Adrenal gland (tissue), 12 donors: ENCODE results near the gene RRP1. TPM values are rescaled to one million over a fixed set of nuclear protein-coding genes. Genes with fewer than 3 reads are reported as not detected.

Source experiments
- DNase-seq, 7 donors: peaks; one replicate each; pipeline ENCODE4 v3.0.0-alpha.2; 2019 to 2020
- H3K27ac ChIP-seq, 5 donors: fragments of 200-600 bp; sonication (generic) in 4 of 5; 1 replicate in 3 of 5; 2 replicates in 2 of 5; pipeline versions ENCODE4 v1.5.1 to v1.8.0; 2016 to 2020; ENCODE audit warnings: mild to moderate bottlenecking in 1 of 5
- H3K27me3 ChIP-seq: fragments of 200-600 bp; 2 replicates; pipeline ENCODE4 v1.8.0; 2021
- H3K36me3 ChIP-seq, 2 donors: fragments of 200-600 bp; replicated peaks in 1 of 2; 1 replicate in 1 of 2; 2 replicates in 1 of 2; pipeline versions ENCODE4 v1.5.1 to v1.8.0; 2018 to 2022
- H3K4me1 ChIP-seq, 2 donors: fragments of 200-600 bp; replicated peaks in 1 of 2; 1 replicate in 1 of 2; 2 replicates in 1 of 2; pipeline versions ENCODE4 v1.5.1 to v1.8.0; 2018 to 2021
- H3K4me3 ChIP-seq, 4 donors: fragments of 200-600 bp; sonication (generic) in 3 of 4; one replicate each; pipeline ENCODE4 v1.5.1; 2016 to 2018
- H3K9me3 ChIP-seq, 3 donors: fragments of 200-600 bp; sonication (generic) in 1 of 3; replicated peaks in 1 of 3; 1 replicate in 2 of 3; 2 replicates in 1 of 3; pipeline versions ENCODE4 v1.5.1 to v1.8.0; 2016 to 2021
- POLR2A ChIP-seq, 2 donors: fragments of 450-650 bp; IDR thresholded peaks; one replicate each; pipeline ENCODE4 v1.6.1; 2017; ENCODE audit warnings: antibody characterized with exemption in 2 of 2, mild to moderate bottlenecking in 2 of 2, moderate library complexity in 1 of 2
- WGBS, 4 donors: extraction: QIAGEN DNeasy Blood & Tissue Kit in 2 of 4; methylation state at CpG; one replicate each; pipeline versions ENCODE4 v1.1.5 to v1.1.7; 2013 to 2017; 5-methylcytosine and 5-hydroxymethylcytosine counted together
- intact Hi-C, 2 donors: fragments of 100-400 bp; cut with DNase I; formaldehyde crosslinking; loops; one replicate each; pipeline versions ENCODE4 v1.14.1 to v1.15.0; 2022 to 2023
- polyA plus RNA-seq, 3 donors: library from polyadenylated mRNA; stranded (reverse); fragments of 200-250 nt in 2 of 3; fragments of 350-450 nt in 1 of 3; fragmentation: Illumina TruSeq in 1 of 3; extraction: RNeasy Lipid Tissue Mini Kit (QIAGEN cat#74804) in 1 of 3; gene quantifications; one replicate each; pipeline ENCODE4 v1.2.3, GENCODE V29; 2013 to 2014
- total RNA-seq, 9 donors: library from RNA; depleted of rRNA in 4 of 9; stranded (reverse); fragments of >200 nt in 4 of 9; fragments of 120-200 nt in 1 of 9; fragmentation: NEBNext Ultra II Directional in 1 of 9; extraction: Animal tissue kit (Norgen Biotek cat#: 25700) in 1 of 9; gene quantifications; one replicate each; pipeline versions ENCODE4 v1.1.0 to v1.2.4, GENCODE V29; 2013 to 2023
- TF ChIP-seq, protein P1 (sequence below), 6 experiments: fragments of 450-650 bp in 4 of 6; fragments of 200-600 bp in 2 of 6; sonication (generic) in 1 of 6; IDR thresholded peaks; 1 replicate in 5 of 6; 2 replicates in 1 of 6; pipeline versions ENCODE4 v1.5.1 to v1.8.0; 2016 to 2021; ENCODE audit warnings: antibody characterized with exemption in 6 of 6, mild to moderate bottlenecking in 2 of 6, moderate library complexity in 1 of 6
- donor health status: healthy with polysubstance abuse.
- donor health status: Bipolar disorder and iron deficiency.
- donor health status: DM: yes; HTN: yes; CAD: no.
- donor health status: DM: no; HTN: no; CAD: no.
- donor health status: DM: no; HTN: no; CAD: no.
- donor health status: DM: yes; HTN: yes; CAD: no.

RRP1 gene
- total and polyA plus RNA-seq, 12 donors: 12.8 to 29.8 (median 19.8) TPM

DNA sequence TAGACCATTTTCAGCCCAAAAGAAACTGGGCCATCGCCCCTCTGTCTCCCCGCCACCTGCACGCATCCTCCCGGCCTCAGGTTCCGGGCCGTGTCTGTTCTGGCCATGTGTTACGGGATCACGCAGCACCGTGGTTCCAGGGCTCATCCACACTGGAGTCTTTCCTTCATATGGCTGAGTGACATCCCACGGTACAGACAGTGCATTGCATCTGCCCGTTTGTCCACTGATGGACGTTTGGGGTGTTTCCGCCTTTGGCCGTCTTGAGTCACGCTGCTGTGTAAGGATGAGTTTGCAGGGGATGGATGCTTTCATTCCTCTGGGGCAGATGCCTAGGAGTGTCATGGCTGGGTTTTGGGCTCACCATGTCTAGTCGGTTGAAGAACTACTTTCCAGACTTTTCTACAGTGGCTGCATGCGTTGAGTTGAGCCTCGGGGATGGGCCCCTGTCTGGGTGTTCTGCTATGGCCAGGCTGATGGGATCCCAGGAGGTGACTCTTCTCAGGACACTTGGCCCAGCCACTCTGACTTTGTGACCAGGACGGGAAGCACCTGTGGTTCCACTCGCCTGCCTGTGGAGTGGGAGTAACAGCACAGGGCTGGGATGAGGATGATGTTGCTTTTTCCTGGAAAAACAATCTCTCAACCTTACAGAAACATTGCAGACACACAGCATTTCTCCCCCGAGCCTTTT is 16.8 kb downstream of the RRP1 start:
- Histone ChIP-seq H3K36me3 (peaks cover 0 to 28% of the 10 kb centered on the region in 2 donors), H3K27ac (no peak overlapping the region), H3K4me3 (no peak overlapping the region), H3K27me3 (no peaks in the 10 kb centered on the region), H3K9me3 (no peaks in the 10 kb centered on the region), H3K4me1 (peaks cover 0 to 6% of the 10 kb centered on the region in 2 donors)
- DNase-seq: no peak
- no peak for TF ChIP-seq POLR2A (IDR thresholded peaks at IDR 0.05)
- 87 to 92% (median 90%) methylated on average over 19 to 21 of the region's 21 CpGs for WGBS, 4 donors
- intact Hi-C loops: loop anchor here in 1 of 2 donors (10.0 kb wide), 1 partner anchor 139 kb away; no protein-coding TSS in a partner anchor

DNA sequence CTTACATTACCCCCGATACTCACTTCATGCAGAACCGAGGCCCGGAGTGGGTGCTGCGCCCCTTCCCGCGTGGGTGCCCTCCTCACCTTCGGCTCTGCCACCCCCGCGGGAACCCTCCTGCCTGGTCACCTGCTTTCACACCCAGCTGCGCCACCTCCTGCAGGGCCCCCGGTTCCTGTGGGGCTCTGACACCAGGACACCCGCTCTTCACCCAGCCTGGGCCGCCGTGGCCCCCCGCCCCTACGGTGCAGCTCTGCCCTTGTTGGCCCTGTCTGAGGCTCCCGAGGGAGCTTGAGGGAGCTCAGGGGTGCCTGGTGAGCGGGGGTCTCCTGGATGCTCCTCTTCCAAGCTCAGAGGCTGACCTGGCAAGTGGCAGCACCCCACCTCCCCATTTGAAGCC is 19.0 kb downstream of the RRP1 start:
- TF ChIP-seq, protein P1, sequence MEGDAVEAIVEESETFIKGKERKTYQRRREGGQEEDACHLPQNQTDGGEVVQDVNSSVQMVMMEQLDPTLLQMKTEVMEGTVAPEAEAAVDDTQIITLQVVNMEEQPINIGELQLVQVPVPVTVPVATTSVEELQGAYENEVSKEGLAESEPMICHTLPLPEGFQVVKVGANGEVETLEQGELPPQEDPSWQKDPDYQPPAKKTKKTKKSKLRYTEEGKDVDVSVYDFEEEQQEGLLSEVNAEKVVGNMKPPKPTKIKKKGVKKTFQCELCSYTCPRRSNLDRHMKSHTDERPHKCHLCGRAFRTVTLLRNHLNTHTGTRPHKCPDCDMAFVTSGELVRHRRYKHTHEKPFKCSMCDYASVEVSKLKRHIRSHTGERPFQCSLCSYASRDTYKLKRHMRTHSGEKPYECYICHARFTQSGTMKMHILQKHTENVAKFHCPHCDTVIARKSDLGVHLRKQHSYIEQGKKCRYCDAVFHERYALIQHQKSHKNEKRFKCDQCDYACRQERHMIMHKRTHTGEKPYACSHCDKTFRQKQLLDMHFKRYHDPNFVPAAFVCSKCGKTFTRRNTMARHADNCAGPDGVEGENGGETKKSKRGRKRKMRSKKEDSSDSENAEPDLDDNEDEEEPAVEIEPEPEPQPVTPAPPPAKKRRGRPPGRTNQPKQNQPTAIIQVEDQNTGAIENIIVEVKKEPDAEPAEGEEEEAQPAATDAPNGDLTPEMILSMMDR (IDR thresholded peaks at IDR 0.05): no peak
- no peak for TF ChIP-seq POLR2A (IDR thresholded peaks at IDR 0.05)
- DNase-seq: no peak
- WGBS, 4 donors: 81 to 97% (median 85%) methylated on average over 11 to 18 of the region's 18 CpGs
- Histone ChIP-seq H3K4me1 (peaks cover 0 to 13% of the 10 kb centered on the region in 2 donors), H3K27ac (no peak overlapping the region), H3K27me3 (no peaks in the 10 kb centered on the region), H3K4me3 (no peak overlapping the region), H3K36me3 (peaks cover 0 to 8% of the 10 kb centered on the region in 2 donors), H3K9me3 (no peaks in the 10 kb centered on the region)
- intact Hi-C loops: loop anchor here in 1 of 2 donors (10.0 kb wide), 1 partner anchor 136 kb away; no protein-coding TSS in a partner anchor

DNA sequence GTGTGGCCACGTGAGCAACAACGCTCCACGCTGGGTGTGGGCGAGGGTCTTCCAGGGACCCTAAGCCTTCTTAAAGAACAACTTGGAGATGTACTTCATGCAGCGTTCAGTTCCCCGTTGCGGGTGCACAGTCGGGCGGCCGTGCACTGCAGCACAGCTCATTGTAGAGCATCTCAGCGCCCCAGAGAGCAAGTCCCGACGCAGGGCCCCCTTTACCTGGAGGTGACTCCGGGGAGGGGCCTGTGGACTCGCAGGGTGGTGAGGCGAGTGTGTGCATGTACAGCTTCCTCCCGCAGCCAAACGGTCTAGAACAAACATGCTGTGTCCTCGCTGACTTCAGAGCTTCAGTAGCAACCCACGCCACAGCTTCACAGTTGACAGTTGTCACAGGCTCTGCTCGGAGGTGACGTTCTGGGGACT is 19.5 kb downstream of the RRP1 start:
- no peaks in the 10 kb centered on the region for H3K9me3 ChIP-seq
- TF ChIP-seq POLR2A (IDR thresholded peaks at IDR 0.05): no peak
- TF ChIP-seq, protein P1 (IDR thresholded peaks at IDR 0.05): no peak
- no peaks in the 10 kb centered on the region for H3K27me3 ChIP-seq
- DNase-seq: no peak
- H3K4me3 ChIP-seq: no peak overlapping the region
- peaks cover 0 to 13% of the 10 kb centered on the region in 2 donors for H3K4me1 ChIP-seq
- intact Hi-C loops: loop anchor here in 1 of 2 donors (10.0 kb wide), 1 partner anchor 136 kb away; no protein-coding TSS in a partner anchor
- no peak overlapping the region for H3K27ac ChIP-seq
- peaks cover 0 to 3% of the 10 kb centered on the region in 2 donors for H3K36me3 ChIP-seq
- WGBS, 4 donors: 72 to 93% (median 82%) methylated on average over 11 to 22 of the region's 22 CpGs

DNA sequence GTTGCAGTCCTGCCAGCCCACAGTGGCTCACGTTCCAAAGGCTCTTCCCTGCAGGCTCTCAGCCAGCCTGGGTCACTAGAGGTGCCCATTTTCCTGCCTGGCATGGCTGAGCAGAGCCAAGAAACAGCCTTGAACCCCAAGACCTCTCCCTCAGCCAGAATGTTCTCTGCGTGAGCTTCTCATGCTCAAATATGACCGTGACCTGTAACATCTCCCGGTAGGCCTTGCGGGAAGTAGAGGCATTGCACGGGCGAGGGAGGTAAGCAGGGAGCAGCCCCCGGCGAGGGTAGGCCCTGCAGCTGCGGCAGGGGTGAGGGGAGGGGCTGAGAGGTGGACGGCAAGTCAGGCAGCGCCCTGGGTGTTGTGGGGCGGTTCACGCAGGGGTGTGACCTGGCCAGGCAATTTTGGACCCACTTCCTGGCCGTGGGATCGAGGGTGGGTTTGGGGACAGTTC is 20.0 kb downstream of the RRP1 start:
- no peak for DNase-seq
- TF ChIP-seq POLR2A (IDR thresholded peaks at IDR 0.05): no peak
- TF ChIP-seq, protein P1 (IDR thresholded peaks at IDR 0.05): no peak
- no peak overlapping the region for H3K4me3 ChIP-seq
- 68 to 80% (median 71%) methylated on average over 6 to 16 of the region's 16 CpGs for WGBS, 4 donors
- H3K27ac ChIP-seq: no peak overlapping the region
- H3K4me1 ChIP-seq: peaks cover 0 to 13% of the 10 kb centered on the region in 2 donors
- H3K9me3 ChIP-seq: no peaks in the 10 kb centered on the region
- H3K36me3 ChIP-seq: no peaks in the 10 kb centered on the region
- no peaks in the 10 kb centered on the region for H3K27me3 ChIP-seq
- intact Hi-C loops: loop anchor here in 1 of 2 donors (10.0 kb wide), 1 partner anchor 135 kb away; no protein-coding TSS in a partner anchor
